Islet of Langerhans (tissue), 1 donor: ENCODE data around the gene MRM2.
"Not testable (repeated sequence)": the region's sequence is repeated elsewhere in the genome, so short reads cannot be mapped to it uniquely, and the experiment has no call there.

ENCODE experiments used
- FAIRE-seq: peaks from one replicate; lab custom pipeline; 2011; peaks lifted over from hg19 to GRCh38; lab: Jason Lieb, UNC

Gene MRM2

DNA sequence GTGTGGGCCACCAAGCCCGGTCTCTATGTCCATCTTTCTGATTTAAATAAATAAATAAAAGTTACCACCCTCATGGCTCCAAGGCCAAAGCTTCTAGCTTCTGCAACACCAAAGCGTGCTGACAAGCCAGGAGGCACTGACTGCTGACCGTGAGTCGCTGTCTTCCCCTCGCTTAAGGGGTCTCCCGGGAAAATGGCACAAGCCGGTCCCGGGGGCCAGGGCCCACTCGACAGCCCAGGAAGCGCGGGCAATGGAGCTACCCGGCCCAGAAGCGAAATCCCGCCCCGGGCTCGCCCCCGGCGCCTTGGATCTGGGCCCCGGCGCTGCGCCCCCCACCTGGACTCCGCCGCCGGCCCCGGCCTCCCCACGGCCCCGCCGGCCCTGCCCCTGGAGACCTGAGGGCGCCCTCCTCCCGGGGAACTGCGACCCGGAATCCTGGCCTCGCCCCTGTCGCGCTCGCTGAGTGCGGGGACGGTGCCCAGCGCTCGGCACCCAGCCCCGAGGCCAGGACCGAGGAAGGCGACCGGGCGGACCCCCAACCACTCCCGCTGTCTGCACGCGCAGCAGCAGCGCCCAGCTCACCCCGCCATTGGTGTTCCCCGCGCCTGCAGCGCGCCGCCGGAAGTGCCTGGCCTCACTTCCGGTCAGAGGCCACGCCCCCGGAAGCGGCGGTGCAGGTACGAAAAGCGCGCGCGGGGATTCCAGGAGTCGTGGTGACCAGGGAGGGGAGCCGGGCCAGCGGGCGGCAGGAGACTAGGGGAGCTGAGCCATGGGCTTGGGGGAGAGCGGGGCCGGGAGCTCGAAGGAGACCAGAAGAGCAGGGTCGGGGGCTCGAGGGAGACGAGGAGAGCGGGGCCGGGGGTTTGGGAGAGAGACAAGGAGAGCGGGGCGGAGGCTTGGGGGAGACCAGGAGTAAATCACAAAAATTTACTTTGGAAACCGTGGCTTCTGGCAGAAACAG lies at the start of gene MRM2, which contains the start of gene NUDT1:
Gene MRM2, minus strand, starts transcription at position 626 of the 961 bp plus-strand sequence. Its CDS starts 36 bp downstream, at position 590.
Gene NUDT1, plus strand, starts transcription at position 647 of the 961 bp plus-strand sequence. CDS start 2,349 bp downstream, outside the sequence.
- FAIRE-seq, result no peak

GRCh38 chr7:2290877-2291276 lies 48.9 kb upstream of the MRM2 start:
- FAIRE-seq, result no peak

GRCh38 chr7:2289621-2290020 lies 47.6 kb upstream of the MRM2 start:
- no peak for FAIRE-seq

GRCh38 chr7:2289111-2289586 lies 47.1 kb upstream of the MRM2 start:
- FAIRE-seq, result no peak

DNA sequence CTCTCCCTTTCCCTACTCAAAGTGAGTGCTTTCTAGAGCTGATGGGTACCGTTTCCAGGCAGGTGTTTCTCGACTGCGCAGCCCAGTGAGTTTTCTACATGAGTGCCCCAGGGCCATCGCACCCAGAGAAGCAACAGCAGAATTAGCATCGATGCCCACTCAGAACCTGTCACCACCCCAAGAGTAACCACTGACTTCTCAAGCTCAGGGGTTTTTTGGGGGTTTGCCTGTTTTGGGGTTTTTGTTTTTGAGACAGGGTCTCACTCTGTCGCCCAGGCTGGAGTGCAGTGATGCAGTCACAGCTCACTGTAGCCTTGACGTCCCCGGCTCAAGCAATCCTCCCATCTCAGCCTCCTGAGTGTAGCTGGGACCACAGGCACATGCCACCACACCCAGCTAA lies 46.5 kb upstream of the MRM2 start:
- no peak for FAIRE-seq

DNA sequence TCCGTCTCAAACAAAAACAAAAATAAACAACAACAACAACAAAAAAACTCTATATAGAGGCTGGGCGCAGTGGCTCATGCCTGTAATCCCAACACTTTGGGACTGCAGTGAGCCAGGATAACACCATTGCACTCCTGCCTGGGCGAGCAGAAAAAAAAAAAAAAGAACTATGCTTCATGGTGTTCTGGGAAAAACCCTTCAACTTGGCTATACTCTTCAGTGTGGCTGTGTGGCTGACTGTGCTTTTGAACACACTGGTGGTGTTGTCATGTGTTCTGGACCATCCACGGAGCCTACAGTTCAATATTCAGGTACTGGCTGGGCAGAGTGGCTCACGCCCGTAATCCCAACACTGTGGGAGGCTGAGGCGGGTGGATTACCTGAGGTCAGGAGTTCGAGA lies 45.7 kb upstream of the MRM2 start:
- no peak for FAIRE-seq

- FAIRE-seq, result no peak
Measured at GRCh38 chr7:2283074-2283473, 41.1 kb upstream of the MRM2 start.

DNA sequence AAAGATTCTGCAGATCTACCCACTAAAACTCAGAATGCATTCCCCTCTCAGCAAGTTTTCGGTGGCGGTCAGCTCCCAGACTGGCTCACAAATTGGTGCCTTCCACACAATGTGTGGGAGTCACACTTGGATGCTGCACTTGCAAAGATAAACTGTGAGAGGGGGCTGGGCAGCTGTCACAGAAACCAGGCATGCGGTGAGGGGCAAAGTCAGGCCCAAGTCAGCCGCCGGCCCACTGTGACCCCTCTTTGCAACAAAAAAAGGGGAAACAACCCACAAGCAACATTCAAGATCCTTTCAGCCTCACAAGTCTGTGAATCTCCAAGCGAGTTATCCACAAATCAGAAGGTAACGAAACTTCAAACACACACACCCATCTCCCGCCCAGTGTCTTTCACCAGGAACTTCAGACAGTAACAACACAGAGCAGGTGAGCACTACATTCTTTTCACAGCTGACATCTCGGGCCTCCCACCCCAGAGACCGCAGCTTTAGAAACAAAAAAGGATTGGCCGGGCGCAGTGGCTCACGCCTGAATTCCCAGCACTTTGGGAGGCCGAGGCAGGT lies 40.3 kb upstream of the MRM2 start:
- no peak for FAIRE-seq

GRCh38 chr7:2281541-2281940 lies 39.5 kb upstream of the MRM2 start:
- FAIRE-seq, result no peak

DNA sequence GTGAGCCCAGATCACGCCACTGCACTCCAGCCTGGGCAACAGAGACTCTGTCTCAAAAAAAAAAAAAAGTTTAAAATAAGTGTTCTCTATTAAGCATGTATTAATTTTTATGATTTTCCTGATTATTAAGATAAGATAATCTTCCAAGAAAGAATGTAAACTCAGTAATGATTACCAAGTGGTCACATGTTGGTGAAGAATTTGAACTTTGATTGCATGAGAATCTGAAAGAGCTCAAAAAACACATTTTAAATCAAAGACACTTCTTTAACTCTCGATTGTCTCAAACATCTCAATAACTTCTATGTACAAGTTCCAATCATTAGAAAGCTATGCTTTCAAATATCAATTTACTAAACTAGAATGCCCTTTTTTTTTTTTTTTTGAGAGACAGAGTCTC lies 38.4 kb upstream of the MRM2 start:
- no peak for FAIRE-seq

DNA sequence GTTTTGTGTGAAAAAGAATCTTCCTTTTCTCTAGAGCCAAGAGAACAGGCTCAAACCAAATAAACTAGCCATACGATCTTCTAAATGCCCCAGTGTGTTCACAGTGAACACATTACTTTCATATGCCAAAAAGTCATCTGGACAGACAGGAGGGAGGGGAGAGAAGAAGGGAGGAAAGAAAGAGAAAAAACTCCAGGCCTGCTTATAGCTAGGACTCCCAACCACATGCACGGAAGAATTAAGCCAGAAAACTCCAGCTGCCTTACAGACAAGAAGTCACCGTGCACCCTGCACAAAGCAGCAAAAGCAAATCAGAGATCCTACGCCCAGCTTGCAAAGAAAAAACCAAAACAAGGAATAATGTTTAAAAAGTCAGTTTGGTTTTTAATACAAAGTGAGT lies 37.9 kb upstream of the MRM2 start:
- no peak for FAIRE-seq

DNA sequence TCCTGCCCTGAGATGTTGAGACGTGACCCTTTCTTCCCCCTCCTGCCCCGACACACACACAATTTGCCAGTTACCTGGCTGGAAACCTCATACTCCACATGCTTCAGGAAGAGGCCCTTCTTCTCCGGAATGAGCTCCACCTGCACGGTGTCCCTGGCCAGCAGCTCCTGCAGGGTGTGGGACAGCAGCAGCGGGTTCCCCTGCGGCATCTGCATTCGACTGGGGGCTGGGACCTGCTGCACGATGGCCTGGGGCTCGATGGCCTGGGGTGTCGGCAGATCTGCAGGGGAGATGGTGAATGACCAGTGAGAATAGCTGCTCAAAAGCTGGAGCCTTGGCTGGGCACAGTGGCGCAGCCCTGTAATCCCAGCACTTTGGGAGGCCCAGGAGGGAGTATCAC lies 36.0 kb upstream of the MRM2 start:
- FAIRE-seq, result no peak

DNA sequence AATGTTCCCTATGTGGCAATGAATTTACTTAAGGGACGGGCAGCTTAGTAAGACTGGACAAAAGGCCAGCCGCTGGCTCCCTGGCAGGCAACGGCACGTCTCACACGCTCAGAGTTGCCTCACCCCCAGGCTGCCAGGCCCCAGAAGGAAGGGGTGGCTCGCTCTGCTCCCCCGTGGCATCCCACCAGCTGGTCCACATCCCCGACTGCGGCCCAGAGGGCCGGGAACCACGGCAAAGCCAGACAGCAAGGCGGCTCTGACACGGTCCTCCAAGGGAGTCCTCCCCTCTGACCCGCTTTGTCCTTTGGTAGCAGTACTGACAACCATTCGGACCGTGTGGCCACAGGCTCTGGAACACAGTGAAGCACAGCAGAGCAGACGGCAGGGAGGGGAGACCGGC lies 34.1 kb upstream of the MRM2 start:
- no peak for FAIRE-seq

DNA sequence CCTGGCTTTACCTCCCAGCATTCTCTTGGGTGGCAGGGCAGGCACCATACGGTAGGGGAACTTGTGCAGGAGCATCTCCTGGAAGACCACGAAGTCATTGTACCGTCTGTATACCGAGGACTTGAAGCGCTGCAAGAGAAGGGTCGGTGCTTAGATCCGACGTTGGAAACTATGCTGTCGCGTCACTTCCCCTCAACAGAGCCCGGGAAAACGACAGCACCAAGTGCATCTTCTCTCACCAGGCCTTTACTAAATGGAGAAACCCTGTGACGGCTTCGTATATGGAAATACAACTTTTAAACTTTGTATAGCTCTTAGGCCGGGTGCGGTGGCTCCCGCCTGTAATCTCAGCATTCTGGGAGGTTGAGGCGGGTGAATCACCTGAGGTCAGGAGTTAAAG lies 33.1 kb upstream of the MRM2 start:
- FAIRE-seq, result no peak

GRCh38 chr7:2274666-2275065 lies 32.7 kb upstream of the MRM2 start:
- FAIRE-seq, result no peak

DNA sequence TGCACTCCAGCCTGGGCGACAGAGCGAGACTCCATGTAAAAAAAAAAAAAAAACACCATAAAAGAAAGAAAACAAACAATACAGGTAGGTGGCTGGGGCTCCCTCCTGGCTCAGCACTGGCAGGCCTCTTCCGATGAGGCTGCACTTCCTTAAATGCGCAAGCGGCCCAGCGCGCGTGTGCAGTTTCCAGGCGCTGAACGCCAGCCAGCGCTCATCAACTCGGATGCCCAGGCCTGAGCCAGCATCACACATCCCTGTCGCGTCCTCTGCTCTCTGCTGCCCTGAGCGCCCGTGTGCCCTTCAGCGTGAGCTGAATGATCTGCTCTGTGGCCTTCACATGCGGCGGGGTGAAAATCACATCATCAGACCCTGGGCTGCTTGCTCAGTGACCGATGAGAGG lies 31.9 kb upstream of the MRM2 start:
- FAIRE-seq, result no peak

DNA sequence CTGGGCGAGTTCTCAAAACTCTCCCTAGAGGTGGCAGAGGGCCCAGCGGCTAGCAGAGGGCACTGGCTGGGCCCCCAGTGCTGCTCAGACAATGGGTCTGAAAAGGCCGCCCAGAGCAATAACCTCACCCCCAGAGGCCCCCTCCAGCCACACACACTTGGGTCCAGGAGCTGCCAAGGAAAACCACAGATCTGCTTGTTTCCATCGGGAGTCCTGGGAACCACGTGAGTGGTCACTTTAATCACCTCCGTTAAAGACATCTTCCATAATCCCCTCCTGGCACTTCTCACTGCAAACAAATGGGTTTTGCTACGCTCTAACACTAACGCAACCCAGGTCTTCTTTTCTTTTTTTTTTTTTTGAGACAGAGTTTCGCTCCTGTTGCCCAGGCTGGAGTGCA lies 30.0 kb upstream of the MRM2 start:
- no peak for FAIRE-seq

DNA sequence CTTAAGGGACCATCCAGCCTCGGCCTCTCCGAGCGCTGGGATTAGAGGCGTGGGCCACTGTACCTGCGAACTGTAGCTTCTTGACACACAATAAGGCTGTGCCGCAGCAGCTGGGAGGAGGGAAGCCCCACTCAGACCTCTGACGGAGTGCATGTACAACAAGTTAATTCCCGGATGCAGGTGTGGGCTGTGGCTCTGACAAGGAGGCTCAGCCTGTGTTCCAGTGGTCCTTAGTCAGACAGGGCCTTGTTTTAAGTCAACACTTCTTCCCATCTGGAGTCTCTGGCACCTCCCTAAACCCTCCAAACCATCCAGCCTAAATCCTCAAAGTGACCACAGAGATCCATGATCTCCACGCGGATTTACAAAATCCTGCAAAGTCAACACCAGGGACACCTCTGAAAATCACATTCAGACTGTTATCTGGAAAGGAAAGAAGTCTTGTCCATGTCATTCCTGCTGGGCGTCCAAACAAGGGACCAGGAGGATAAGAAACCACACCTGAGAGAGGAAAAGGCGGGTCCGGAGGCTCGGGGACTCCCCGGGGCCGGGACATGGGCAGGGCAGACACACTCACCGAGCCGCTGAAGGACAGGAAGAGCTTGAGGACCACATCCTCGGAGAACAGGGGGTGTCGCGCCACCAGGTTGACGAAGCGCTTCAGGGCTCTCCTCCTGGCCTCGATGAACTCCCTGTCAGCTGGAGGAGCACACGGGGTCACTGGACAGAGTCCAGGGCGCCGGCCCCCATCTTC lies 29.4 kb upstream of the MRM2 start:
- FAIRE-seq, result no peak

DNA sequence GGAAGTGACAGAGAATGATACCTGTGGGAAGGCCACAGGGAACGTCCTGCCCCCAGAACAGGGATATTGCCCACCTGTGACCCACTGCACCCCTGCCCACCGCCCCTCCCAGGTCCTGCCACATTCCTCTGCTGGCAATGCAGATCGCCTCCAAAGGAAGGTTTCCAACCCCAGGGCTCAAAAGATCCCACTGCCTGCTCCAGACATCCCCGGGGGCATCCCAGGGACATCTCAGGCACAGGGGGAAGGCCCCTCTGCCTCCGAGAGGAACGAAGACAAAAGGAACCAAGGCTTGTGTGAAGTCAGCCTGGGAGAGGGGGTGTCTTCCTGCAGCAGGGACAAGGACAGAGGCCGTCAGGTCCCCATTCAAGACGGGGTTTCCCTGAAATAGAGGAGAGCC lies 28.5 kb upstream of the MRM2 start:
- FAIRE-seq, result no peak

- no peak for FAIRE-seq
Measured at GRCh38 chr7:2269991-2270460, 28.0 kb upstream of the MRM2 start.

GRCh38 chr7:2269089-2269990 lies 27.3 kb upstream of the MRM2 start:
- not testable (repeated sequence) for FAIRE-seq

- FAIRE-seq, result no peak
Measured at GRCh38 chr7:2266911-2267310, 24.9 kb upstream of the MRM2 start.
